DMS 273 treated with DMSO at 0.1 percent for 48 hours (cell line): ENCODE results near the gene MACROH2A2.

Experiments used
- DNase-seq: peaks from one replicate; lab custom pipeline; 2025; lab: John Stamatoyannopoulos, UW

The MACROH2A2 gene

GRCh38 chr10:70130878-70131559 is 78.4 kb downstream of the MACROH2A2 start:
- DNase-seq: no peak

- no peak for DNase-seq
Measured at GRCh38 chr10:70131560-70131937, 78.9 kb downstream of the MACROH2A2 start.

- no peak for DNase-seq
Measured at GRCh38 chr10:70132098-70133029, 79.7 kb downstream of the MACROH2A2 start, which contains the start of gene AIFM2. AIFM2 (minus strand) TSS chr10:70132825; CDS start chr10:70124084, 8,741 bp downstream.

- DNase-seq: no peak
Measured at GRCh38 chr10:70135046-70135445, 82.4 kb downstream of the MACROH2A2 start.

- DNase-seq: no peak
Measured at GRCh38 chr10:70135684-70136083, 83.0 kb downstream of the MACROH2A2 start.

GRCh38 chr10:70137135-70137534 is 84.5 kb downstream of the MACROH2A2 start:
- no peak for DNase-seq

GRCh38 chr10:70137927-70138883 is 85.6 kb downstream of the MACROH2A2 start:
- DNase-seq: no peak

- no peak for DNase-seq
Measured at GRCh38 chr10:70139151-70139996, 86.7 kb downstream of the MACROH2A2 start.

- no peak for DNase-seq
Measured at GRCh38 chr10:70139997-70140250, 87.3 kb downstream of the MACROH2A2 start.

- DNase-seq: no peak
Measured at GRCh38 chr10:70140297-70140696, 87.7 kb downstream of the MACROH2A2 start.

- no peak for DNase-seq
Measured at GRCh38 chr10:70142555-70142954, 89.9 kb downstream of the MACROH2A2 start.

GRCh38 chr10:70144372-70145110 is 91.9 kb downstream of the MACROH2A2 start:
- no peak for DNase-seq

GRCh38 chr10:70145166-70145665 is 92.6 kb downstream of the MACROH2A2 start:
- DNase-seq: no peak

- DNase-seq: no peak
Measured at GRCh38 chr10:70145666-70146488, 93.2 kb downstream of the MACROH2A2 start.

GRCh38 chr10:70146489-70147258 is 94.0 kb downstream of the MACROH2A2 start, which contains the start of gene TYSND1:
TYSND1 (minus strand) TSS chr10:70146700; CDS start chr10:70146586, 114 bp downstream.
- peak; percentile 96 for DNase-seq

- DNase-seq: no peak
Measured at GRCh38 chr10:70147259-70147625, 94.6 kb downstream of the MACROH2A2 start.

- DNase-seq: no peak
Measured at GRCh38 chr10:70148516-70148915, 95.9 kb downstream of the MACROH2A2 start.

- DNase-seq: no peak
Measured at GRCh38 chr10:70155255-70155838, 102.7 kb downstream of the MACROH2A2 start.
